GM06990 (cell line): ENCODE measurements around the gene KLF13.

ENCODE experiments used
- DNase-seq: peaks from one replicate; pipeline ENCODE4 v3.0.0-alpha.2; 2011; ENCODE audit not compliant: insufficient read length; ENCODE audit errors: extremely low read depth
- H3K27me3 ChIP-seq: replicated peaks from 2 replicates; pipeline ENCODE4 v1.6.0; 2011; ENCODE audit warnings: low read length; ENCODE audit not compliant: control insufficient read depth, insufficient read depth
- H3K36me3 ChIP-seq: 2 replicates; pipeline ENCODE4 v1.5.1; 2011; ENCODE audit warnings: low read length; ENCODE audit not compliant: control insufficient read depth, insufficient read depth
- H3K4me3 ChIP-seq: replicated peaks from 2 replicates; pipeline ENCODE4 v1.5.1; 2011; ENCODE audit warnings: low read depth, mild to moderate bottlenecking, control low read depth, low read length
- CTCF ChIP-seq: IDR thresholded peaks from 2 replicates; pipeline ENCODE4 v1.5.1; 2011; ENCODE audit warnings: low read length, control low read depth, mild to moderate bottlenecking, inconsistent platforms; ENCODE audit not compliant: insufficient read depth, poor library complexity, severe bottlenecking

Gene KLF13

GRCh38 chr15:31369727-31370126 is 43.1 kb downstream of the KLF13 start:
- Histone ChIP-seq H3K4me3 (no peak overlapping the region), H3K36me3 (peaks cover 18% of the 10 kb centered on the region), H3K27me3 (no peaks in the 10 kb centered on the region)
- DNase-seq: no peak
- no peak for TF ChIP-seq CTCF

- no peak for DNase-seq
- Histone ChIP-seq H3K36me3 (peaks cover 20% of the 10 kb centered on the region), H3K27me3 (no peaks in the 10 kb centered on the region), H3K4me3 (no peak overlapping the region)
- no peak for TF ChIP-seq CTCF
Measured at GRCh38 chr15:31371520-31372240, 45.0 kb downstream of the KLF13 start.

GRCh38 chr15:31372635-31373091 is 46.0 kb downstream of the KLF13 start:
- Histone ChIP-seq H3K36me3 (peaks cover 20% of the 10 kb centered on the region), H3K27me3 (no peaks in the 10 kb centered on the region), H3K4me3 (no peak overlapping the region)
- no peak for DNase-seq
- no peak for TF ChIP-seq CTCF

GRCh38 chr15:31373096-31373865 is 46.6 kb downstream of the KLF13 start:
- TF ChIP-seq CTCF: no peak
- Histone ChIP-seq H3K4me3 (no peak overlapping the region), H3K27me3 (no peaks in the 10 kb centered on the region), H3K36me3 (peaks cover 23% of the 10 kb centered on the region)
- DNase-seq: no peak

GRCh38 chr15:31373970-31374369 is 47.3 kb downstream of the KLF13 start:
- TF ChIP-seq CTCF: no peak
- Histone ChIP-seq H3K36me3 (peaks cover 23% of the 10 kb centered on the region), H3K4me3 (no peak overlapping the region)

More at GRCh38 chr15:31373970-31374369, 47.3 kb downstream of the KLF13 start:
- no peak for DNase-seq
- H3K27me3 ChIP-seq: no peaks in the 10 kb centered on the region
